Fibroblast of villous mesenchyme (primary cell): ENCODE results near the gene B3GALT2. TPM values are rescaled to one million over a fixed set of nuclear protein-coding genes. Genes with fewer than 3 reads are reported as not detected.

Experiments
- DNase-seq: peaks from one replicate; pipeline ENCODE4 v3.0.0-alpha.2; 2010; ENCODE audit warnings: low read depth
- H3K4me3 ChIP-seq: 2 replicates; pipeline ENCODE4 v1.5.1; 2011; ENCODE audit warnings: low read depth, mild to moderate bottlenecking, low read length
- CTCF ChIP-seq: IDR thresholded peaks from 2 replicates; pipeline ENCODE4 v1.5.1; 2012; ENCODE audit warnings: low read depth, mild to moderate bottlenecking, low read length; ENCODE audit not compliant: insufficient read depth
- total RNA-seq: library from RNA; depleted of rRNA; stranded (reverse); fragments of >200 nt; gene quantifications from 2 replicates; pipeline ENCODE4 v1.2.3, GENCODE V29; 2012

Gene B3GALT2
- total RNA-seq, 1 donor: 32.8 TPM

GRCh38 chr1:193183019-193183627, 3.3 kb downstream of the B3GALT2 start:
- H3K4me3 ChIP-seq: peak overlapping the region; percentile 16
- TF ChIP-seq CTCF: peak; percentile 81
- peak; percentile 66 for DNase-seq

GRCh38 chr1:193181985-193182384, 4.4 kb downstream of the B3GALT2 start:
- TF ChIP-seq CTCF: no peak
- H3K4me3 ChIP-seq: no peak overlapping the region
- no peak for DNase-seq

GRCh38 chr1:193181536-193181935, 4.9 kb downstream of the B3GALT2 start:
- DNase-seq: no peak
- no peak overlapping the region for H3K4me3 ChIP-seq
- no peak for TF ChIP-seq CTCF

- TF ChIP-seq CTCF: no peak
- no peak overlapping the region for H3K4me3 ChIP-seq
- DNase-seq: no peak
Measured at GRCh38 chr1:193179094-193179493, 7.3 kb downstream of the B3GALT2 start.

- no peak for TF ChIP-seq CTCF
- no peak for DNase-seq
- no peak overlapping the region for H3K4me3 ChIP-seq
Measured at GRCh38 chr1:193176788-193177187, 9.6 kb downstream of the B3GALT2 start.

- DNase-seq: peak; percentile 52
- no peak for TF ChIP-seq CTCF
- no peak overlapping the region for H3K4me3 ChIP-seq
Measured at GRCh38 chr1:193176113-193176512, 10.3 kb downstream of the B3GALT2 start.

- DNase-seq: no peak
- TF ChIP-seq CTCF: no peak
- H3K4me3 ChIP-seq: no peak overlapping the region
Measured at GRCh38 chr1:193157360-193157759, 29.1 kb downstream of the B3GALT2 start.
